PC-9 (cell line): ENCODE data around the gene IQCH. TPM values are rescaled to one million over a fixed set of nuclear protein-coding genes. Genes with fewer than 3 reads are reported as not detected.

Source experiments
- BruUV-seq: library from RNA; stranded (reverse); fragments of 400-500 nt; replicated peaks from 2 replicates; lab custom pipeline; 2021; lab: Mats Ljungman, UMichigan
- CTCF ChIA-PET: fragments of 300-600 bp; sonication (Branson Sonifier 250); formaldehyde crosslinking; loops from one replicate; lab custom pipeline; 2022; ENCODE audit warnings: antibody characterized with exemption; lab: Charles Lee
- POLR2A ChIA-PET: fragments of 300-600 bp; sonication (Branson Sonifier 250); formaldehyde crosslinking; loops from one replicate; lab custom pipeline; 2022; ENCODE audit warnings: antibody characterized with exemption; ENCODE audit not compliant: unreplicated experiment; lab: Charles Lee
- DNase-seq, 2 experiments: peaks; one replicate each; pipeline versions ENCODE4 v3.0.0 to v3.0.0-alpha.2; 2015 to 2022; ENCODE audit warnings: mixed read lengths in 1 of 2
- H2AFZ ChIP-seq: fragments of 200-600 bp; sonication (generic); 2 replicates; pipeline ENCODE4 v1.8.1; 2017; ENCODE audit warnings: antibody characterized with exemption
- H3F3A ChIP-seq: fragments of 200-600 bp; sonication (generic); 2 replicates; pipeline ENCODE4 v1.8.1; 2017; ENCODE audit warnings: antibody characterized with exemption, mild to moderate bottlenecking, low read depth; ENCODE audit not compliant: insufficient read depth
- H3K27ac ChIP-seq: fragments of 200-600 bp; sonication (generic); 2 replicates; pipeline ENCODE4 v1.6.1; 2016; ENCODE audit warnings: mixed run types
- H3K27me3 ChIP-seq: fragments of 200-600 bp; sonication (generic); 2 replicates; pipeline ENCODE4 v1.6.1; 2016; ENCODE audit warnings: low read depth, mixed run types; ENCODE audit not compliant: insufficient read depth
- H3K36me3 ChIP-seq: fragments of 200-600 bp; sonication (generic); 2 replicates; pipeline ENCODE4 v1.6.1; 2016; ENCODE audit warnings: low read depth, mixed run types
- H3K4me1 ChIP-seq: fragments of 200-600 bp; sonication (generic); replicated peaks from 2 replicates; pipeline ENCODE4 v1.6.1; 2016; ENCODE audit warnings: mixed run types; ENCODE audit not compliant: insufficient read depth
- H3K4me2 ChIP-seq: fragments of 200-600 bp; sonication (generic); 2 replicates; pipeline ENCODE4 v1.6.1; 2017; ENCODE audit warnings: mixed run types
- H3K4me3 ChIP-seq: fragments of 200-600 bp; sonication (generic); 2 replicates; pipeline ENCODE4 v1.6.1; 2016; ENCODE audit warnings: mixed run types
- H3K79me2 ChIP-seq: fragments of 200-600 bp; sonication (generic); 2 replicates; pipeline ENCODE4 v1.6.1; 2017; ENCODE audit warnings: low read depth, mixed run types
- H3K9me2 ChIP-seq: fragments of 200-600 bp; sonication (generic); 2 replicates; pipeline ENCODE4 v1.8.1; 2017; ENCODE audit warnings: mild to moderate bottlenecking; ENCODE audit not compliant: insufficient read depth
- H3K9me3 ChIP-seq: fragments of 200-600 bp; sonication (generic); 2 replicates; pipeline ENCODE4 v1.8.1; 2016; ENCODE audit warnings: low read depth; ENCODE audit not compliant: insufficient read depth
- H4K20me1 ChIP-seq: fragments of 200-600 bp; sonication (generic); 2 replicates; pipeline ENCODE4 v1.8.1; 2017; ENCODE audit not compliant: insufficient read depth
- EZH2 ChIP-seq: fragments of 200-600 bp; sonication (generic); IDR thresholded peaks from 2 replicates; pipeline ENCODE4 v1.8.0; 2017; ENCODE audit warnings: antibody characterized with exemption, low read depth
- intact Hi-C: fragments of 100-400 bp; cut with micrococcal nuclease; formaldehyde crosslinking; loops from one replicate; pipeline ENCODE4 v1.10.0; 2022; ENCODE audit not compliant: unreplicated experiment
- total RNA-seq: library from RNA; stranded (reverse); gene quantifications from 2 replicates; pipeline ENCODE4 v1.2.3, GENCODE V29; 2021
- TF ChIP-seq, protein P1 (sequence below): fragments of 200-600 bp; sonication (generic); conservative IDR thresholded peaks from 2 replicates; pipeline ENCODE4 v1.6.1; 2017; ENCODE audit warnings: mixed run types, antibody characterized with exemption, mild to moderate bottlenecking, moderate library complexity

Gene IQCH
- total RNA-seq, 1 experiment from 2014 or later, result 7.5 TPM

- Histone ChIP-seq H3K36me3 (no peaks in the 10 kb centered on the region), H3K27me3 (no peaks in the 10 kb centered on the region), H2AFZ (peak overlapping the region; percentile 96), H4K20me1 (no peaks in the 10 kb centered on the region), H3K9me2 (no peaks in the 10 kb centered on the region), H3K27ac (no peak overlapping the region), H3K79me2 (no peaks in the 10 kb centered on the region), H3K4me1 (peaks cover 7% of the 10 kb centered on the region), H3F3A (peaks cover 8% of the 10 kb centered on the region; the same call in 1 of the 2 replicates), H3K4me3 (peak overlapping the region; percentile 82), H3K4me2 (peak overlapping the region; percentile 96), H3K9me3 (no peaks in the 10 kb centered on the region)
- peak in 1 of 2 experiments; percentile 3 for DNase-seq
- TF ChIP-seq EZH2, result no peak
- TF ChIP-seq, protein P1, sequence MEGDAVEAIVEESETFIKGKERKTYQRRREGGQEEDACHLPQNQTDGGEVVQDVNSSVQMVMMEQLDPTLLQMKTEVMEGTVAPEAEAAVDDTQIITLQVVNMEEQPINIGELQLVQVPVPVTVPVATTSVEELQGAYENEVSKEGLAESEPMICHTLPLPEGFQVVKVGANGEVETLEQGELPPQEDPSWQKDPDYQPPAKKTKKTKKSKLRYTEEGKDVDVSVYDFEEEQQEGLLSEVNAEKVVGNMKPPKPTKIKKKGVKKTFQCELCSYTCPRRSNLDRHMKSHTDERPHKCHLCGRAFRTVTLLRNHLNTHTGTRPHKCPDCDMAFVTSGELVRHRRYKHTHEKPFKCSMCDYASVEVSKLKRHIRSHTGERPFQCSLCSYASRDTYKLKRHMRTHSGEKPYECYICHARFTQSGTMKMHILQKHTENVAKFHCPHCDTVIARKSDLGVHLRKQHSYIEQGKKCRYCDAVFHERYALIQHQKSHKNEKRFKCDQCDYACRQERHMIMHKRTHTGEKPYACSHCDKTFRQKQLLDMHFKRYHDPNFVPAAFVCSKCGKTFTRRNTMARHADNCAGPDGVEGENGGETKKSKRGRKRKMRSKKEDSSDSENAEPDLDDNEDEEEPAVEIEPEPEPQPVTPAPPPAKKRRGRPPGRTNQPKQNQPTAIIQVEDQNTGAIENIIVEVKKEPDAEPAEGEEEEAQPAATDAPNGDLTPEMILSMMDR, result no peak
- ChIA-PET CTCF (no interaction called here), POLR2A (no interaction called here)
- intact Hi-C loops, result loop anchor here (5.0 kb wide), 1 partner anchor 294 kb away; no protein-coding TSS in a partner anchor
- TSS peak; percentile 47 for BruUV-seq
These were observed 288.7 kb downstream of the IQCH start for GRCh38 chr15:67543348-67543718.

DNA sequence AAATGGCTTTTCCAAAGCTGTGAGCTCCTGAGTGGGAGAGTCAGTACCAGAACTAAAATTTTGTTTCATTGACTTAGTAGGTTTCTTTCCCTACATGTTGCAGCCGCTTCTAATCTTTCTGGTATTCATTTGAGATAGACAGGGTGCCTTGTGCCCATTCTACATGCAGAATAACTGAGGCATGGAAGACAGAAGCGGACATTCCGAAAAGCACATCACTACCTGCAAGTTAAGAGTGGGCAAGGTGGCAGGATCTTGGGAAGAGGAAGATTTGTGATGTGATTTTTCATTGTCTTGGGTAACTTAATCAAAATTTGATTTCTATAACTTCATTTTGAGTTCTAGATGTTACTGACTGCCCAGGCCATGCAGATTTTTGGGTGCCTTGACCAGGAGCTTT, 289.9 kb downstream of the IQCH start:
- H3K27me3 ChIP-seq, result no peaks in the 10 kb centered on the region
- no peaks in the 10 kb centered on the region for H3K9me2 ChIP-seq
- ChIA-PET CTCF (interaction anchor here (0.6 kb wide), 1 partner anchor 163 kb away, joined by 3 read pairs; no protein-coding TSS in a partner anchor), POLR2A (no interaction called here)
- H4K20me1 ChIP-seq, result no peaks in the 10 kb centered on the region
- BruUV-seq, result no TSS peak
- H3F3A ChIP-seq, result peaks cover 8% of the 10 kb centered on the region; the same call in 1 of the 2 replicates
- no peaks in the 10 kb centered on the region for H3K36me3 ChIP-seq
- peaks cover 7% of the 10 kb centered on the region for H3K4me1 ChIP-seq
- H3K4me3 ChIP-seq, result no peak overlapping the region
- H3K9me3 ChIP-seq, result no peaks in the 10 kb centered on the region
- H3K27ac ChIP-seq, result no peak overlapping the region
- no peaks in the 10 kb centered on the region for H3K79me2 ChIP-seq
- no peak overlapping the region for H2AFZ ChIP-seq
- no peak overlapping the region for H3K4me2 ChIP-seq
- DNase-seq, result no peak
- TF ChIP-seq, protein P1, result no peak
- TF ChIP-seq EZH2, result no peak
- intact Hi-C loops, result loop anchor here (5.0 kb wide), 1 partner anchor 293 kb away; no protein-coding TSS in a partner anchor

GRCh38 chr15:67545864-67546263, 291.3 kb downstream of the IQCH start:
- Histone ChIP-seq H3K79me2 (no peaks in the 10 kb centered on the region), H3K9me3 (no peaks in the 10 kb centered on the region), H2AFZ (no peak overlapping the region), H3K27ac (no peak overlapping the region), H3F3A (peaks cover 8% of the 10 kb centered on the region; the same call in 1 of the 2 replicates), H3K4me3 (no peak overlapping the region), H3K9me2 (no peaks in the 10 kb centered on the region), H4K20me1 (no peaks in the 10 kb centered on the region), H3K36me3 (no peaks in the 10 kb centered on the region), H3K27me3 (no peaks in the 10 kb centered on the region), H3K4me1 (peaks cover 3% of the 10 kb centered on the region), H3K4me2 (no peak overlapping the region)
- no peak for DNase-seq
- POLR2A ChIA-PET, result interaction anchor here (0.5 kb wide), 1 partner anchor 72 kb away, joined by 4 read pairs; no protein-coding TSS in a partner anchor
- intact Hi-C loops, result no loop called here
- CTCF ChIA-PET, result no interaction called here
- no peak for TF ChIP-seq EZH2
- TF ChIP-seq, protein P1, result no peak
- no TSS peak for BruUV-seq
